K562 (cell line): ENCODE results near the gene MAPK13. TPM values are rescaled to one million over a fixed set of nuclear protein-coding genes. Genes with fewer than 3 reads are reported as not detected.

Source experiments
- BHLHE40 ChIP-seq: IDR thresholded peaks from 2 replicates; pipeline ENCODE4 v1.6.1; 2011; ENCODE audit warnings: low read length, improper control_type of control experiment
- LCOR ChIP-seq: sonication (generic); formaldehyde crosslinking; IDR thresholded peaks from 2 replicates; pipeline ENCODE4 v1.8.0; 2022; ENCODE audit warnings: mild to moderate bottlenecking, missing genetic modification reagents
- MAFF ChIP-seq: IDR thresholded peaks from 2 replicates; pipeline ENCODE4 v1.6.1; 2012; ENCODE audit warnings: low read length, improper control_type of control experiment
- MAFG ChIP-seq: fragments of 450-650 bp; conservative IDR thresholded peaks from 2 replicates; pipeline ENCODE4 v1.6.1; 2016; ENCODE audit warnings: missing genetic modification characterization, missing compliant biosample characterization
- MEF2A ChIP-seq: IDR thresholded peaks from 2 replicates; pipeline ENCODE4 v1.6.1; 2011; ENCODE audit warnings: low read depth, mild to moderate bottlenecking, low read length, moderate library complexity; ENCODE audit not compliant: control insufficient read depth
- MEF2D ChIP-seq: conservative IDR thresholded peaks from 2 replicates; pipeline ENCODE4 v1.6.1; 2016; ENCODE audit warnings: low read depth, missing genetic modification characterization, missing compliant biosample characterization
- PURB ChIP-seq: sonication (generic); formaldehyde crosslinking; IDR thresholded peaks from 2 replicates; pipeline ENCODE4 v1.9.0; 2021; ENCODE audit warnings: low read depth, mild to moderate bottlenecking, missing genetic modification reagents
- VEZF1 ChIP-seq: fragments of 200-800 bp; sonication (Bioruptor generic); IDR thresholded peaks from 2 replicates; pipeline ENCODE4 v1.6.1; 2017; ENCODE audit warnings: missing genetic modification characterization, missing compliant biosample characterization
- ZNF280B ChIP-seq: fragments of 250-450 bp; sonication (Bioruptor Pico); IDR thresholded peaks from 2 replicates; pipeline ENCODE4 v1.5.1; 2021; ENCODE audit warnings: mild to moderate bottlenecking
- ZNF395 ChIP-seq: fragments of 200-800 bp; sonication (Bioruptor generic); IDR thresholded peaks from 2 replicates; pipeline ENCODE4 v1.6.1; 2017; ENCODE audit warnings: missing genetic modification characterization, missing compliant biosample characterization
- ZNF766 ChIP-seq: fragments of 200-800 bp; sonication (Bioruptor generic); conservative IDR thresholded peaks from 2 replicates; pipeline ENCODE4 v1.6.1; 2016; ENCODE audit warnings: missing genetic modification characterization, missing compliant biosample characterization
- polyA plus RNA-seq, 8 experiments: library from polyadenylated mRNA; depleted of rRNA in 4 of 8; stranded (reverse) in 5 of 8; unstranded in 3 of 8; fragments of >200 nt; fragmentation: Nextera tagmentation in 2 of 8; fragmentation: Illumina TruSeq in 1 of 8; extraction: Ambion mirVana in 2 of 8; extraction: Trizol in 1 of 8; gene quantifications; 2 replicates each; pipeline versions ENCODE4 v1.2.1 to v1.2.3, GENCODE V29; 2011 to 2014; ENCODE audit warnings: inconsistent platforms in 1 of 8, missing spikeins in 1 of 8
- total RNA-seq, 7 experiments: library from RNA; depleted of rRNA in 6 of 7; stranded (reverse); fragments of >200 nt in 6 of 7; fragmentation: Illumina TruSeq in 2 of 7; extraction: Trizol in 2 of 7; gene quantifications; 2 replicates each; pipeline versions ENCODE4 v1.2.1 to v1.2.3, GENCODE V29; 2011 to 2021; ENCODE audit warnings: low replicate concordance in 1 of 7

The MAPK13 gene
- total and polyA plus RNA-seq, 9 of the 15 experiments (the other 6 are each of a cell fraction or from before 2014, with no cell fraction given), result 0.03 to 2.3 (median 0.48) TPM; not detected in 1

GRCh38 chr6:36139991-36140710, 9.8 kb downstream of the MAPK13 start (continued):
- TF ChIP-seq VEZF1 (CRISPR knock-in tag) (peak; percentile 50; the same call in 1 of the 2 replicates), ZNF766 (no peak), MEF2A (peak; percentile 40; the same call in 1 of the 2 replicates), MAFF (peak; percentile 16; the same call in 1 of the 2 replicates), MEF2D (tag) (0 out of 2 replicates have a peak, but pooled peaks have one; percentile 37), BHLHE40 (0 out of 2 replicates have a peak, but pooled peaks have one; percentile 15), MAFG (tag) (peak; percentile 67), LCOR (CRISPR knock-in tag) (no peak), ZNF280B (CRISPR knock-in tag) (no peak), ZNF395 (0 out of 2 replicates have a peak, but pooled peaks have one; percentile 24), PURB (CRISPR knock-in tag) (no peak)
